HepG2 (cell line): ENCODE results near the gene SLC16A3. TPM values are rescaled to one million over a fixed set of nuclear protein-coding genes. Genes with fewer than 3 reads are reported as not detected.
A peak's percentile ranks its signal among the peaks of the same experiment; 100 is the strongest.

Experiments
- AGO2 ChIP-seq: fragments of 200-400 bp; formaldehyde crosslinking; optimal IDR thresholded peaks from 2 replicates; pipeline ENCODE3; 2017; ENCODE audit warnings: mild to moderate bottlenecking, low read depth, low read length, moderate library complexity
- KLF16 ChIP-seq, 2 experiments: sonication (generic) in 1 of 2; formaldehyde crosslinking in 1 of 2; IDR thresholded peaks; 2 replicates each; pipeline versions ENCODE4 v1.6.1 to v1.8.0; 2016 to 2023; ENCODE audit warnings: missing genetic modification reagents in 2 of 2, missing compliant biosample characterization in 1 of 2
- MED1 ChIP-seq: sonication (generic); formaldehyde crosslinking; IDR thresholded peaks from 2 replicates; pipeline ENCODE4 v1.4.0; 2020; ENCODE audit warnings: missing genetic modification reagents
- MZF1 ChIP-seq: sonication (generic); formaldehyde crosslinking; IDR thresholded peaks from 2 replicates; pipeline ENCODE4 v1.8.1; 2023; ENCODE audit warnings: mild to moderate bottlenecking, missing genetic modification reagents, borderline replicate concordance
- SP2 ChIP-seq: sonication (generic); formaldehyde crosslinking; IDR thresholded peaks from 2 replicates; pipeline ENCODE4 v1.5.1; 2020; ENCODE audit warnings: mild to moderate bottlenecking, missing genetic modification reagents
- ZNF160 ChIP-seq: sonication (generic); formaldehyde crosslinking; IDR thresholded peaks from 2 replicates; pipeline ENCODE4 v1.8.0; 2022; ENCODE audit warnings: mild to moderate bottlenecking, inconsistent platforms, missing genetic modification reagents
- ZNF180 ChIP-seq: sonication (generic); formaldehyde crosslinking; IDR thresholded peaks from 2 replicates; pipeline ENCODE4 v1.4.0; 2020; ENCODE audit warnings: low read depth, missing genetic modification reagents, borderline replicate concordance
- ZNF276 ChIP-seq: sonication (generic); formaldehyde crosslinking; IDR thresholded peaks from 2 replicates; pipeline ENCODE4 v1.4.0; 2020; ENCODE audit warnings: mild to moderate bottlenecking, low read depth, missing genetic modification reagents
- ZNF354B ChIP-seq: sonication (generic); formaldehyde crosslinking; IDR thresholded peaks from 2 replicates; pipeline ENCODE4 v1.8.0; 2022; ENCODE audit warnings: mild to moderate bottlenecking, missing genetic modification reagents
- ZNF362 ChIP-seq: sonication (generic); formaldehyde crosslinking; IDR thresholded peaks from 2 replicates; pipeline ENCODE4 v1.4.0; 2020; ENCODE audit warnings: missing genetic modification reagents, mild to moderate bottlenecking, borderline replicate concordance
- ZNF782 ChIP-seq: sonication (generic); formaldehyde crosslinking; IDR thresholded peaks from 2 replicates; pipeline ENCODE4 v1.4.0; 2020; ENCODE audit warnings: missing genetic modification reagents, mild to moderate bottlenecking, borderline replicate concordance
- ZNF879 ChIP-seq: sonication (generic); formaldehyde crosslinking; IDR thresholded peaks from 2 replicates; pipeline ENCODE4 v1.8.1; 2023; ENCODE audit warnings: missing genetic modification reagents
- polyA plus RNA-seq, 8 experiments: library from polyadenylated mRNA; depleted of rRNA in 3 of 8; stranded (reverse) in 7 of 8; unstranded in 1 of 8; fragments of >200 nt; fragmentation: Illumina TruSeq in 4 of 8; extraction: Trizol in 4 of 8; gene quantifications; 2 replicates each; pipeline versions ENCODE4 v1.2.1 to v1.2.3, GENCODE V29; 2011 to 2016; ENCODE audit warnings: low read depth in 4 of 8, missing spikeins in 1 of 8, mixed read lengths in 1 of 8; ENCODE audit not compliant: insufficient read depth in 1 of 8
- total RNA-seq, 5 experiments: library from RNA; depleted of rRNA; stranded (reverse); fragments of >200 nt; fragmentation: Illumina TruSeq; extraction: Trizol; gene quantifications; 2 replicates each; pipeline ENCODE4 v1.2.3, GENCODE V29; 2016; ENCODE audit warnings: low read depth in 1 of 5

SLC16A3 gene
- total and polyA plus RNA-seq, 2 of the 13 experiments (the other 11 are each of a cell fraction or from before 2014, with no cell fraction given) = 242 to 349 TPM

- peak; percentile 38; the same call in 1 of the 2 replicates for TF ChIP-seq ZNF276 (CRISPR knock-in tag)
- TF ChIP-seq ZNF362 (CRISPR knock-in tag) = peak; percentile 27; the same call in 1 of the 2 replicates
- TF ChIP-seq AGO2 = peak; percentile 86
- TF ChIP-seq ZNF879 = no peak
- TF ChIP-seq ZNF354B (CRISPR knock-in tag) = no peak
- TF ChIP-seq ZNF160 (CRISPR knock-in tag) = peak; percentile 32; the same call in 1 of the 2 replicates
- TF ChIP-seq ZNF180 (CRISPR knock-in tag) = no peak
- TF ChIP-seq MED1 (CRISPR knock-in tag) = no peak
- no peak for TF ChIP-seq MZF1 (CRISPR knock-in tag)
- TF ChIP-seq ZNF782 (CRISPR knock-in tag) = peak; percentile 88; the same call in 1 of the 2 replicates
- TF ChIP-seq SP2 (CRISPR knock-in tag) = peak; percentile 58; the same call in 1 of the 2 replicates
- TF ChIP-seq KLF16 (CRISPR knock-in tag; IDR thresholded peaks at IDR 0.05) = no peak
- TF ChIP-seq, all 625 proteins: peak for 94
These were observed 11.7 kb upstream of the SLC16A3 start (continued) for GRCh38 chr17:82217120-82217529.
